ENCODE data around the gene GPBAR1. TPM values are rescaled to one million over a fixed set of nuclear protein-coding genes. Genes with fewer than 3 reads are reported as not detected.

Gene GPBAR1
- total RNA-seq, 1 experiment from 2014 or later, result 0.29 TPM

- Mint-ChIP-seq H3K27me3 (ENCODE audit: insufficient read depth, unreplicated experiment) (no peaks in the 10 kb centered on the region), H3K36me3 (ENCODE audit: insufficient read depth, unreplicated experiment) (peaks cover 67% of the 10 kb centered on the region), H3K9me3 (ENCODE audit: unreplicated experiment) (no peaks in the 10 kb centered on the region), H3K27ac (ENCODE audit: unreplicated experiment) (no peak overlapping the region), H3K4me3 (ENCODE audit: unreplicated experiment) (no peak overlapping the region), H3K4me1 (ENCODE audit: low read depth, unreplicated experiment) (peaks cover 5% of the 10 kb centered on the region)
- no peak for DNase-seq
- no peaks in the 10 kb centered on the region for H3K27me3 ChIP-seq (replicated peaks; ENCODE audit: control insufficient read depth, insufficient read depth, low read length)
- peaks cover 20% of the 10 kb centered on the region for H3K4me1 ChIP-seq
- intact Hi-C loops (cut with micrococcal nuclease; ENCODE audit: unreplicated experiment), result no loop called here
- ChIA-PET CTCF (no interaction called here), POLR2A (no interaction called here)
- no peak overlapping the region for H3K4me3 ChIP-seq (ENCODE audit: low read depth, low read length)
- TF ChIP-seq, protein P1, sequence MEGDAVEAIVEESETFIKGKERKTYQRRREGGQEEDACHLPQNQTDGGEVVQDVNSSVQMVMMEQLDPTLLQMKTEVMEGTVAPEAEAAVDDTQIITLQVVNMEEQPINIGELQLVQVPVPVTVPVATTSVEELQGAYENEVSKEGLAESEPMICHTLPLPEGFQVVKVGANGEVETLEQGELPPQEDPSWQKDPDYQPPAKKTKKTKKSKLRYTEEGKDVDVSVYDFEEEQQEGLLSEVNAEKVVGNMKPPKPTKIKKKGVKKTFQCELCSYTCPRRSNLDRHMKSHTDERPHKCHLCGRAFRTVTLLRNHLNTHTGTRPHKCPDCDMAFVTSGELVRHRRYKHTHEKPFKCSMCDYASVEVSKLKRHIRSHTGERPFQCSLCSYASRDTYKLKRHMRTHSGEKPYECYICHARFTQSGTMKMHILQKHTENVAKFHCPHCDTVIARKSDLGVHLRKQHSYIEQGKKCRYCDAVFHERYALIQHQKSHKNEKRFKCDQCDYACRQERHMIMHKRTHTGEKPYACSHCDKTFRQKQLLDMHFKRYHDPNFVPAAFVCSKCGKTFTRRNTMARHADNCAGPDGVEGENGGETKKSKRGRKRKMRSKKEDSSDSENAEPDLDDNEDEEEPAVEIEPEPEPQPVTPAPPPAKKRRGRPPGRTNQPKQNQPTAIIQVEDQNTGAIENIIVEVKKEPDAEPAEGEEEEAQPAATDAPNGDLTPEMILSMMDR (IDR thresholded peaks at IDR 0.05; ENCODE audit: insufficient read depth in 1 of 2, low read depth in 1 of 2, low read length in 1 of 2, severe bottlenecking in 1 of 2, unreplicated experiment in 1 of 2), result no peak
- BruUV-seq (replicated peaks), result no TSS peak
- H3K36me3 ChIP-seq (ENCODE audit: control insufficient read depth, insufficient read depth, low read length), result peaks cover 6% of the 10 kb centered on the region; the same call in 1 of the 2 replicates
- H3K9me3 ChIP-seq, result no peaks in the 10 kb centered on the region
These were observed 6.4 kb downstream of the GPBAR1 start for GRCh38 chr2:218267259-218267658.

GRCh38 chr2:218269900-218270720 is 9.3 kb downstream of the GPBAR1 start, which contains the start of the genes AAMP and PNKD:
AAMP (minus strand) TSS chr2:218270137; CDS start chr2:218270086, 51 bp downstream.
PNKD (plus strand) TSS chr2:218270519; CDS start chr2:218270536, 17 bp downstream.
- no peaks in the 10 kb centered on the region for H3K9me3 Mint-ChIP-seq (ENCODE audit: unreplicated experiment)
- TF ChIP-seq, protein P1 (IDR thresholded peaks at IDR 0.05; ENCODE audit: insufficient read depth in 1 of 2, low read depth in 1 of 2, low read length in 1 of 2, severe bottlenecking in 1 of 2, unreplicated experiment in 1 of 2), result peak in 1 of 2 experiments; percentile 23
- intact Hi-C loops (cut with micrococcal nuclease; ENCODE audit: unreplicated experiment), result loop anchor here (1.0 to 10.0 kb wide), 4 partner anchors 53 to 375 kb away; partner anchors contain the start of gene ARPC2
- peak within 1 kb of the TSS; percentile 65 for H3K4me3 ChIP-seq (ENCODE audit: low read depth, low read length)
- H3K27me3 ChIP-seq (replicated peaks; ENCODE audit: control insufficient read depth, insufficient read depth, low read length), result no peaks in the 10 kb centered on the region
- H3K4me1 Mint-ChIP-seq (ENCODE audit: low read depth, unreplicated experiment), result peaks cover 13% of the 10 kb centered on the region
- peak within 1 kb of the TSS; percentile 93 for H3K27ac Mint-ChIP-seq (ENCODE audit: unreplicated experiment)
- peaks cover 7% of the 10 kb centered on the region; the same call in 1 of the 2 replicates for H3K36me3 ChIP-seq (ENCODE audit: control insufficient read depth, insufficient read depth, low read length)
- peak within 1 kb of the TSS; percentile 91 for H3K4me3 Mint-ChIP-seq (ENCODE audit: unreplicated experiment)
- DNase-seq, result peak; percentile 100
- peaks cover 67% of the 10 kb centered on the region for H3K36me3 Mint-ChIP-seq (ENCODE audit: insufficient read depth, unreplicated experiment)
- POLR2A ChIA-PET, result interaction anchor here (1.0 to 1.5 kb wide), 11 partner anchors 9 to 298 kb away, joined by 3 to 20 read pairs (median 4); partner anchors contain the start of genes CTDSP1, GPBAR1 and USP37
- BruUV-seq (replicated peaks), result no TSS peak
- H3K9me3 ChIP-seq, result no peaks in the 10 kb centered on the region
- peaks cover 7% of the 10 kb centered on the region for H3K4me1 ChIP-seq
- CTCF ChIA-PET, result interaction anchor here (0.6 to 7.0 kb wide), 9 partner anchors 13 to 437 kb away, joined by 3 to 121 read pairs (median 5); partner anchors contain the start of genes TMBIM1 and VIL1
- no peaks in the 10 kb centered on the region for H3K27me3 Mint-ChIP-seq (ENCODE audit: insufficient read depth, unreplicated experiment)
